IMR-90 (cell line): ENCODE measurements around the gene ISOC1. TPM values are rescaled to one million over a fixed set of nuclear protein-coding genes. Genes with fewer than 3 reads are reported as not detected.

ENCODE experiments used
- ATAC-seq: fragments of 200-7000 bp; cut with Tn5 transposase; 2 replicates; pipeline ENCODE4 v1.9.1; 2020; ENCODE audit warnings: low read depth, mild to moderate bottlenecking, moderate library complexity
- BruUV-seq: library from RNA; stranded (reverse); fragments of 400-500 nt; replicated peaks from 2 replicates; lab custom pipeline; 2021; lab: Mats Ljungman, UMichigan
- CTCF ChIA-PET: fragments of 300-600 bp; formaldehyde crosslinking; extraction: SDS; loops from one replicate; lab custom pipeline; 2021; ENCODE audit warnings: antibody characterized with exemption; lab: Yijun Ruan, JAX
- POLR2A ChIA-PET: fragments of 300-600 bp; sonication (Branson Sonifier 250); formaldehyde crosslinking; loops from one replicate; lab custom pipeline; 2022; ENCODE audit warnings: antibody characterized with exemption; ENCODE audit not compliant: unreplicated experiment; lab: Charles Lee
- DNase-seq: peaks from one replicate; pipeline ENCODE4 v3.0.0; 2013
- H2AFZ ChIP-seq: replicated peaks from 2 replicates; pipeline ENCODE3; 2013; ENCODE audit warnings: low read length, mild to moderate bottlenecking; ENCODE audit not compliant: poor library complexity
- H2AK5ac ChIP-seq: 2 replicates; pipeline ENCODE4 v1.6.1; 2013; ENCODE audit warnings: low read depth, low read length, inconsistent platforms
- H2AK9ac ChIP-seq: replicated peaks from 2 replicates; pipeline ENCODE3; 2013; ENCODE audit warnings: mild to moderate bottlenecking, low read depth, low read length, moderate library complexity; ENCODE audit not compliant: poor library complexity
- H2BK120ac ChIP-seq: 2 replicates; pipeline ENCODE4 v1.6.1; 2013; ENCODE audit warnings: low read depth, low read length, inconsistent platforms
- H2BK15ac ChIP-seq: 3 replicates; pipeline ENCODE4 v1.6.1; 2013; ENCODE audit warnings: low read depth, low read length, inconsistent platforms
- H2BK20ac ChIP-seq: 2 replicates; pipeline ENCODE4 v1.6.1; 2013; ENCODE audit warnings: low read depth, mild to moderate bottlenecking, inconsistent platforms, low read length, moderate library complexity
- H2BK5ac ChIP-seq: 2 replicates; pipeline ENCODE4 v1.6.1; 2013; ENCODE audit warnings: mild to moderate bottlenecking, low read depth, low read length, inconsistent platforms; ENCODE audit not compliant: poor library complexity, severe bottlenecking
- H3K14ac ChIP-seq: replicated peaks from 2 replicates; pipeline ENCODE4 v1.6.1; 2013; ENCODE audit warnings: low read depth, low read length, inconsistent platforms
- H3K18ac ChIP-seq: 2 replicates; pipeline ENCODE4 v1.6.1; 2013; ENCODE audit warnings: low read depth, low read length, control low read depth
- H3K23ac ChIP-seq: 2 replicates; pipeline ENCODE4 v1.6.1; 2013; ENCODE audit warnings: low read depth, low read length, inconsistent platforms
- H3K27ac ChIP-seq: 2 replicates; pipeline ENCODE4 v1.5.1; 2013; ENCODE audit warnings: mild to moderate bottlenecking, control low read depth, low read length; ENCODE audit not compliant: insufficient read depth
- H3K27me3 ChIP-seq: 2 replicates; pipeline ENCODE4 v1.6.1; 2013; ENCODE audit warnings: low read length; ENCODE audit not compliant: control insufficient read depth, insufficient read depth
- H3K36me3 ChIP-seq: 2 replicates; pipeline ENCODE4 v1.6.1; 2013; ENCODE audit warnings: low read length, mixed read lengths; ENCODE audit not compliant: control insufficient read depth, insufficient read depth
- H3K4ac ChIP-seq: 2 replicates; pipeline ENCODE4 v1.6.1; 2013; ENCODE audit warnings: low read depth, low read length, inconsistent platforms
- H3K4me1 ChIP-seq: 2 replicates; pipeline ENCODE4 v1.6.1; 2013; ENCODE audit warnings: low read length, mixed read lengths; ENCODE audit not compliant: control insufficient read depth, insufficient read depth
- H3K4me2 ChIP-seq: 2 replicates; pipeline ENCODE4 v1.6.1; 2013; ENCODE audit warnings: low read depth, mild to moderate bottlenecking, control low read depth, low read length, moderate library complexity
- H3K4me3 ChIP-seq: 2 replicates; pipeline ENCODE4 v1.5.1; 2013; ENCODE audit warnings: low read depth, mild to moderate bottlenecking, control low read depth, low read length, moderate library complexity; ENCODE audit not compliant: insufficient read depth
- H3K56ac ChIP-seq: 2 replicates; pipeline ENCODE4 v1.6.1; 2013; ENCODE audit warnings: low read length, inconsistent platforms; ENCODE audit not compliant: insufficient read depth; ENCODE audit errors: extremely low read depth
- H3K79me1 ChIP-seq, 2 experiments: 2 replicates each; pipeline ENCODE4 v1.6.1; 2013; ENCODE audit warnings: low read length in 2 of 2, inconsistent platforms in 1 of 2, low read depth in 1 of 2
- H3K9ac ChIP-seq: 2 replicates; pipeline ENCODE4 v1.6.1; 2013; ENCODE audit warnings: low read depth, low read length, control low read depth
- H3K9me1 ChIP-seq: 2 replicates; pipeline ENCODE4 v1.6.1; 2013; ENCODE audit warnings: low read length, inconsistent platforms; ENCODE audit not compliant: insufficient read depth
- H3K9me3 ChIP-seq: 2 replicates; pipeline ENCODE4 v1.6.1; 2013; ENCODE audit warnings: low read length; ENCODE audit not compliant: control insufficient read depth, insufficient read depth
- H4K20me1 ChIP-seq: 2 replicates; pipeline ENCODE4 v1.6.1; 2013; ENCODE audit warnings: low read length, inconsistent platforms; ENCODE audit not compliant: insufficient read depth
- H4K5ac ChIP-seq: 2 replicates; pipeline ENCODE4 v1.6.1; 2013; ENCODE audit warnings: mild to moderate bottlenecking, low read depth, low read length, control low read depth
- H4K8ac ChIP-seq, 2 experiments: 2 replicates each; pipeline ENCODE4 v1.6.1; 2013; ENCODE audit warnings: low read depth in 2 of 2, low read length in 2 of 2, control low read depth in 1 of 2, inconsistent platforms in 1 of 2
- H4K91ac ChIP-seq: 2 replicates; pipeline ENCODE4 v1.6.1; 2013; ENCODE audit warnings: low read depth, low read length, inconsistent platforms; ENCODE audit not compliant: insufficient read depth
- FOS ChIP-seq: fragments of 150-350 bp; IDR thresholded peaks from 2 replicates; pipeline ENCODE4 v1.6.1; 2016; ENCODE audit warnings: low read depth, low read length
- POLR2A ChIP-seq: IDR thresholded peaks from 2 replicates; pipeline ENCODE4 v1.6.1; 2012; ENCODE audit warnings: mild to moderate bottlenecking, low read depth, low read length
- RAD21 ChIP-seq: IDR thresholded peaks from 2 replicates; pipeline ENCODE4 v1.6.1; 2012; ENCODE audit warnings: low read length, improper control_type of control experiment
- USF2 ChIP-seq: fragments of 150-350 bp; IDR thresholded peaks from 2 replicates; pipeline ENCODE4 v1.6.1; 2017; ENCODE audit warnings: mild to moderate bottlenecking, antibody characterized with exemption, low read length, low read depth
- WGBS, 2 experiments: methylation state at CpG; one replicate each; pipeline versions ENCODE4 v1.1.5 to v1.1.7; 2013; ENCODE audit warnings: missing lambda C conversion rate in 2 of 2; ENCODE audit not compliant: insufficient read length in 1 of 2; ENCODE audit errors: extremely low coverage in 2 of 2; 5-methylcytosine and 5-hydroxymethylcytosine counted together
- dilution Hi-C: fragments of 300-500 bp; cut with HindIII; formaldehyde crosslinking; loops from one replicate; pipeline ENCODE4 v1.14.3; 2018; ENCODE audit warnings: low sequenced_read_pairs; ENCODE audit not compliant: unreplicated experiment
- in situ Hi-C: fragments of 300-500 bp; cut with MboI; formaldehyde crosslinking; loops from 3 replicates; pipeline ENCODE4 v1.14.3; 2019; ENCODE audit warnings: low sequenced_read_pairs, inconsistent platforms, mixed read lengths
- intact Hi-C: fragments of 100-400 bp; cut with micrococcal nuclease; formaldehyde crosslinking; loops from 2 replicates; pipeline ENCODE4 v1.10.0; 2022
- polyA plus RNA-seq, 3 experiments: library from polyadenylated mRNA; depleted of rRNA; stranded (reverse); fragments of >200 nt; gene quantifications; 2 replicates each; pipeline ENCODE4 v1.2.3, GENCODE V29; 2012; ENCODE audit warnings: low replicate concordance in 1 of 3
- total RNA-seq: library from RNA; depleted of rRNA; stranded (reverse); fragments of >200 nt; gene quantifications from 2 replicates; pipeline ENCODE4 v1.2.3, GENCODE V29; 2012
- TF ChIP-seq, protein P1 (sequence below): fragments of 150-350 bp; IDR thresholded peaks from 2 replicates; pipeline ENCODE4 v1.6.1; 2016; ENCODE audit warnings: low read depth, mild to moderate bottlenecking, low read length, moderate library complexity, borderline replicate concordance

The ISOC1 gene
- total and polyA plus RNA-seq, 2 of the 4 experiments (the other 2 are of a cell fraction), result 10.8 to 11.6 TPM

- no TSS peak for BruUV-seq
- no peak overlapping the region for H3K27ac ChIP-seq
These were observed 25.3 kb upstream of the ISOC1 start for GRCh38 chr5:129069292-129069691.

More at GRCh38 chr5:129069292-129069691, 25.3 kb upstream of the ISOC1 start:
- Histone ChIP-seq H2BK20ac (no peak overlapping the region), H3K9ac (no peak overlapping the region), H4K5ac (no peak overlapping the region), H4K20me1 (no peaks in the 10 kb centered on the region), H3K79me1 (no peaks in the 10 kb centered on the region), H2BK15ac (no peak overlapping the region), H3K4me2 (no peak overlapping the region), H2AK5ac (no peak overlapping the region), H3K14ac (no peak overlapping the region), H4K91ac (no peak overlapping the region), H3K23ac (no peak overlapping the region), H3K18ac (no peak overlapping the region), H2AK9ac (no peak overlapping the region), H3K4me3 (no peak overlapping the region), H2BK120ac (no peak overlapping the region), H3K9me1 (no peaks in the 10 kb centered on the region), H3K4ac (no peak overlapping the region), H4K8ac (no peak overlapping the region), H3K27me3 (no peaks in the 10 kb centered on the region), H3K4me1 (no peaks in the 10 kb centered on the region), H2BK5ac (no peak overlapping the region), H2AFZ (no peak overlapping the region), H3K56ac (no peak overlapping the region), H3K9me3 (no peaks in the 10 kb centered on the region), H3K36me3 (no peaks in the 10 kb centered on the region)
- in situ Hi-C loops (no loop called here), intact Hi-C loops (no loop called here), dilution Hi-C loops (no loop called here)
- TF ChIP-seq FOS, result no peak
- no peak for TF ChIP-seq RAD21
- no peak for TF ChIP-seq USF2
- no peak for TF ChIP-seq POLR2A
- TF ChIP-seq, protein P1, sequence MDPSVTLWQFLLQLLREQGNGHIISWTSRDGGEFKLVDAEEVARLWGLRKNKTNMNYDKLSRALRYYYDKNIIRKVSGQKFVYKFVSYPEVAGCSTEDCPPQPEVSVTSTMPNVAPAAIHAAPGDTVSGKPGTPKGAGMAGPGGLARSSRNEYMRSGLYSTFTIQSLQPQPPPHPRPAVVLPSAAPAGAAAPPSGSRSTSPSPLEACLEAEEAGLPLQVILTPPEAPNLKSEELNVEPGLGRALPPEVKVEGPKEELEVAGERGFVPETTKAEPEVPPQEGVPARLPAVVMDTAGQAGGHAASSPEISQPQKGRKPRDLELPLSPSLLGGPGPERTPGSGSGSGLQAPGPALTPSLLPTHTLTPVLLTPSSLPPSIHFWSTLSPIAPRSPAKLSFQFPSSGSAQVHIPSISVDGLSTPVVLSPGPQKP, result no peak
- ATAC-seq (no peak), DNase-seq (no peak)
- CTCF ChIA-PET, result no interaction called here
- POLR2A ChIA-PET, result no interaction called here
- WGBS, 2 experiments, result no CpG with 5 or more reads among the region's 2 CpGs
